Immature natural killer cell (primary cell): ENCODE measurements around the gene SLC16A12. TPM values are rescaled to one million over a fixed set of nuclear protein-coding genes. Genes with fewer than 3 reads are reported as not detected.

Experiments
- DNase-seq, 3 donors: peaks; one replicate each; pipeline ENCODE4 v3.0.0; 2022; ENCODE audit warnings: mixed read lengths in 1 of 3
- H3K27ac Mint-ChIP-seq, 6 donors: one replicate each; pipeline ENCODE4 v1.8.0; 2020; ENCODE audit warnings: mixed read lengths in 6 of 6, mild to moderate bottlenecking in 5 of 6, inconsistent platforms in 4 of 6, moderate library complexity in 3 of 6
- H3K27me3 Mint-ChIP-seq, 3 donors: one replicate each; pipeline ENCODE4 v1.8.0; 2020 to 2021; ENCODE audit warnings: low read depth in 3 of 3, mild to moderate bottlenecking in 3 of 3, mixed read lengths in 3 of 3, moderate library complexity in 3 of 3, inconsistent platforms in 1 of 3
- H3K36me3 Mint-ChIP-seq, 3 donors: one replicate each; pipeline ENCODE4 v1.8.0; 2020; ENCODE audit warnings: mixed read lengths in 3 of 3, inconsistent platforms in 2 of 3, mild to moderate bottlenecking in 2 of 3
- H3K4me1 Mint-ChIP-seq, 2 donors: one replicate each; pipeline ENCODE4 v1.8.0; 2020; ENCODE audit warnings: inconsistent platforms in 2 of 2, mild to moderate bottlenecking in 2 of 2, mixed read lengths in 2 of 2, moderate library complexity in 1 of 2
- H3K4me3 Mint-ChIP-seq, 5 donors: one replicate each; pipeline ENCODE4 v1.8.0; 2020; ENCODE audit warnings: mild to moderate bottlenecking in 5 of 5, mixed read lengths in 5 of 5, inconsistent platforms in 3 of 5, moderate library complexity in 3 of 5
- H3K9me3 Mint-ChIP-seq, 6 donors: one replicate each; pipeline ENCODE4 v1.8.0; 2020; ENCODE audit warnings: mild to moderate bottlenecking in 6 of 6, mixed read lengths in 6 of 6, inconsistent platforms in 4 of 6, moderate library complexity in 3 of 6
- polyA plus RNA-seq, 3 donors: library from polyadenylated mRNA; unstranded; fragments of 300-500 nt; fragmentation: Illumina TruSeq; gene quantifications; one replicate each; pipeline ENCODE4 v1.2.3, GENCODE V29; 2021

SLC16A12 gene
- not detected for polyA plus RNA-seq

GRCh38 chr10:89535171-89536012 is at the start of gene SLC16A12:
TSS of gene SLC16A12 (minus strand) at chr10:89535594. CDS start at chr10:89462578, 73,016 bp downstream.
- Mint-ChIP-seq H3K9me3 (no peaks in the 10 kb centered on the region), H3K27me3 (peaks cover 14 to 37% (median 16%) of the 10 kb centered on the region in 3 donors), H3K4me3 (no peak within 1 kb of the TSS), H3K27ac (no peak within 1 kb of the TSS), H3K36me3 (no peaks in the 10 kb centered on the region), H3K4me1 (no peaks in the 10 kb centered on the region)
- no peak for DNase-seq

GRCh38 chr10:89582022-89582421 is 46.6 kb upstream of the SLC16A12 start:
- no peak for DNase-seq
- Mint-ChIP-seq H3K36me3 (no peaks in the 10 kb centered on the region), H3K9me3 (peaks cover 0 to 1% (median 0%) of the 10 kb centered on the region in 6 donors), H3K27me3 (peaks cover 0 to 5% (median 0%) of the 10 kb centered on the region in 3 donors), H3K27ac (no peak overlapping the region), H3K4me3 (no peak overlapping the region), H3K4me1 (no peaks in the 10 kb centered on the region)

- H3K4me3 Mint-ChIP-seq, result no peak overlapping the region
- H3K36me3 Mint-ChIP-seq, result no peaks in the 10 kb centered on the region
- no peaks in the 10 kb centered on the region for H3K4me1 Mint-ChIP-seq
- DNase-seq, result no peak
- peaks cover 0 to 5% (median 0%) of the 10 kb centered on the region in 3 donors for H3K27me3 Mint-ChIP-seq
- peaks cover 0 to 1% (median 0%) of the 10 kb centered on the region in 6 donors for H3K9me3 Mint-ChIP-seq
- H3K27ac Mint-ChIP-seq, result no peak overlapping the region
Measured at GRCh38 chr10:89580243-89580642, 44.8 kb upstream of the SLC16A12 start.

- peaks cover 0 to 3% (median 0%) of the 10 kb centered on the region in 3 donors for H3K27me3 Mint-ChIP-seq
- H3K4me1 Mint-ChIP-seq, result no peaks in the 10 kb centered on the region
- H3K36me3 Mint-ChIP-seq, result no peaks in the 10 kb centered on the region
- peaks cover 0 to 1% (median 0%) of the 10 kb centered on the region in 6 donors for H3K9me3 Mint-ChIP-seq
- H3K27ac Mint-ChIP-seq, result no peak overlapping the region
- no peak overlapping the region for H3K4me3 Mint-ChIP-seq
- DNase-seq, result no peak
Measured at GRCh38 chr10:89576696-89577095, 41.3 kb upstream of the SLC16A12 start.

GRCh38 chr10:89576022-89576421 is 40.6 kb upstream of the SLC16A12 start:
- H3K4me3 Mint-ChIP-seq, result no peak overlapping the region
- no peaks in the 10 kb centered on the region for H3K36me3 Mint-ChIP-seq
- H3K9me3 Mint-ChIP-seq, result peaks cover 0 to 1% (median 0%) of the 10 kb centered on the region in 6 donors
- DNase-seq, result no peak
- peaks cover 0 to 3% (median 0%) of the 10 kb centered on the region in 3 donors for H3K27me3 Mint-ChIP-seq
- no peak overlapping the region for H3K27ac Mint-ChIP-seq
- no peaks in the 10 kb centered on the region for H3K4me1 Mint-ChIP-seq

- Mint-ChIP-seq H3K4me3 (no peak overlapping the region), H3K9me3 (peaks cover 0 to 1% (median 0%) of the 10 kb centered on the region in 6 donors), H3K36me3 (no peaks in the 10 kb centered on the region), H3K4me1 (no peaks in the 10 kb centered on the region), H3K27me3 (peaks cover 0 to 3% (median 0%) of the 10 kb centered on the region in 3 donors), H3K27ac (no peak overlapping the region)
- DNase-seq, result no peak
Measured at GRCh38 chr10:89575031-89575430, 39.6 kb upstream of the SLC16A12 start.

GRCh38 chr10:89574368-89574767 is 39.0 kb upstream of the SLC16A12 start:
- H3K4me1 Mint-ChIP-seq, result no peaks in the 10 kb centered on the region
- H3K36me3 Mint-ChIP-seq, result no peaks in the 10 kb centered on the region

GRCh38 chr10:89567576-89568245 is 32.3 kb upstream of the SLC16A12 start:
- Mint-ChIP-seq H3K9me3 (no peaks in the 10 kb centered on the region), H3K27me3 (peaks cover 0 to 4% (median 3%) of the 10 kb centered on the region in 3 donors), H3K27ac (no peak overlapping the region), H3K4me3 (no peak overlapping the region), H3K4me1 (no peaks in the 10 kb centered on the region), H3K36me3 (no peaks in the 10 kb centered on the region)
- DNase-seq, result no peak

More at GRCh38 chr10:89574368-89574767, 39.0 kb upstream of the SLC16A12 start:
- no peak overlapping the region for H3K27ac Mint-ChIP-seq
- no peak overlapping the region for H3K4me3 Mint-ChIP-seq
- H3K9me3 Mint-ChIP-seq, result peaks cover 0 to 1% (median 0%) of the 10 kb centered on the region in 6 donors
- no peak for DNase-seq
- peaks cover 0 to under 1% (median 0%) of the 10 kb centered on the region in 3 donors for H3K27me3 Mint-ChIP-seq

- peaks cover under 1 to 4% (median 3%) of the 10 kb centered on the region in 3 donors for H3K27me3 Mint-ChIP-seq
Measured at GRCh38 chr10:89566992-89567391, 31.6 kb upstream of the SLC16A12 start.

GRCh38 chr10:89566095-89566950 is 30.9 kb upstream of the SLC16A12 start:
- Mint-ChIP-seq H3K9me3 (no peaks in the 10 kb centered on the region), H3K4me1 (no peaks in the 10 kb centered on the region), H3K36me3 (no peaks in the 10 kb centered on the region), H3K27ac (no peak overlapping the region), H3K27me3 (peaks cover 3 to 4% (median 3%) of the 10 kb centered on the region in 3 donors), H3K4me3 (no peak overlapping the region)
- DNase-seq, result no peak

More at GRCh38 chr10:89566992-89567391, 31.6 kb upstream of the SLC16A12 start:
- no peaks in the 10 kb centered on the region for H3K36me3 Mint-ChIP-seq
- H3K4me1 Mint-ChIP-seq, result no peaks in the 10 kb centered on the region
- DNase-seq, result no peak
- H3K9me3 Mint-ChIP-seq, result no peaks in the 10 kb centered on the region
- H3K27ac Mint-ChIP-seq, result no peak overlapping the region
- H3K4me3 Mint-ChIP-seq, result no peak overlapping the region

GRCh38 chr10:89565180-89565579 is 29.8 kb upstream of the SLC16A12 start:
- H3K4me1 Mint-ChIP-seq, result no peaks in the 10 kb centered on the region
- peaks cover 3 to 7% (median 3%) of the 10 kb centered on the region in 3 donors for H3K27me3 Mint-ChIP-seq
- H3K27ac Mint-ChIP-seq, result no peak overlapping the region
- no peak for DNase-seq
- no peaks in the 10 kb centered on the region for H3K9me3 Mint-ChIP-seq
- H3K36me3 Mint-ChIP-seq, result no peaks in the 10 kb centered on the region
- H3K4me3 Mint-ChIP-seq, result no peak overlapping the region

- H3K4me3 Mint-ChIP-seq, result no peak overlapping the region
Measured at GRCh38 chr10:89563861-89564478, 28.6 kb upstream of the SLC16A12 start.

GRCh38 chr10:89563311-89563710 is 27.9 kb upstream of the SLC16A12 start:
- Mint-ChIP-seq H3K4me1 (no peaks in the 10 kb centered on the region), H3K27me3 (peaks cover 4 to 6% (median 4%) of the 10 kb centered on the region in 3 donors), H3K9me3 (no peaks in the 10 kb centered on the region), H3K27ac (no peak overlapping the region), H3K4me3 (no peak overlapping the region), H3K36me3 (no peaks in the 10 kb centered on the region)
- DNase-seq, result no peak

More at GRCh38 chr10:89563861-89564478, 28.6 kb upstream of the SLC16A12 start:
- Mint-ChIP-seq H3K9me3 (no peaks in the 10 kb centered on the region), H3K27me3 (peaks cover 3 to 5% (median 3%) of the 10 kb centered on the region in 3 donors), H3K27ac (no peak overlapping the region), H3K36me3 (no peaks in the 10 kb centered on the region), H3K4me1 (no peaks in the 10 kb centered on the region)
- DNase-seq, result peak; percentile 25 to 54 (median 38)
